Right kidney (tissue), 1 donor: ENCODE results near the gene SPON1.
A peak's percentile ranks its signal among the peaks of the same experiment; 100 is the strongest.
"Not testable (repeated sequence)": the region's sequence is repeated elsewhere in the genome, so short reads cannot be mapped to it uniquely, and the experiment has no call there.

Experiments
- DNase-seq: peaks from one replicate; pipeline ENCODE4 v3.0.0-alpha.2; 2016

Gene SPON1

DNA sequence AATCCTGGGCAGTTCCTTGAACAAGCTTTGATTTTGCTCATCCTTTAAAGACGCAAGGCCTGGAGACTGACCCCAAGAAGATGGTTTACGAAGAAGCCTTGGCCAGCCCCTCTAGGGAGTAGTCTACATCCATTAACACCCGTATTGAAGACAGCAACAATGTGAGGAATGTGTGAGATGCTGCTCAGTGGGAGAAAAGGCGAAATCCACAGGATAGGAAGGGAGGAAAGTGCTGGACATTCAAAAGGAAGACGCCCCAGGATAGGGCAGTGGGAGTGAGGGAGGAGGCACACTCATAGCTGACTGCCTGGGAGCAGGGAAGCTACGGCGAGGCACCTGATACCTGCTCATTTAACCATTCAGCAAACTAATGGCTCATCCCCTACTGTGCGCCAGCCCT lies 282.4 kb downstream of the SPON1 start:
- no peak for DNase-seq

DNA sequence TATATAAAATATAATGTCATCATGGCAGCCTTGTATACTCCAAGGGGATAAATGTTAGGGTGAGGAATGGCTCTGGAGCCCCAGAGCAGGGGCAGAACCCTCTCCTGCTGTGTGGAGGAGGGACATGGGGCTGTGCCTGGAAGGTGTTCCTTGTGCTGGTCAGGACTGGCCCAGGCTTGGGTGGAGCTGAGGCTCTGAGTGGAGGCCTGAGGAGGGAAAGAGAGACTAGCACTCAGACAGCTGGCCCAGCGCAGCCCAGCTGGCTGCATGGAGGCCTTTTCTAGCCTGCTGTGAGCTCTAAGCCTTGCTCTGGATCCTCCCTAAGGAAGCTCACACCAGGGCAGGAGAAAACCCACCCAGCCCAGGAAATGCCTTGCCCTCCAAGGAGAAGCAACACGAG lies 282.9 kb downstream of the SPON1 start:
- no peak for DNase-seq

DNA sequence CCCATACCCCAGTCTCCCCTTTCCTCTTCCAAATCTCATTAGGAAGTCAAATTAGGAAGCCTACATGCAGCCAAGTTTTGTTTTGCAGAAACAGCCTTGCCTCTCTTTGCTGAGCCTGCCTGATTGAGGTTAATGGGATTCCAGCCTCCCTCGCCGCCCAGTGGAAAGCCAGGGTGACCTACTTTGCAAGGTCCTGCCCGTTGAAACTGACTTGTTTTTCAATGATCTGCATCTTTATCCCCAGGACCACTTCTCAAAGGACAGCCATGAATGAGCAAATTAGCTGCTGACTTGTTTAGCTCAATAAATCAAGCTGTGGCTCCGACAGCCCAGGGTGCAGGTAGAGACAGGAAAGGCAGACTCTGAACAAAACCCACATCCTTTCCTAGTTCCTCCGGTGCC lies 286.1 kb downstream of the SPON1 start:
- DNase-seq = peak; percentile 22

DNA sequence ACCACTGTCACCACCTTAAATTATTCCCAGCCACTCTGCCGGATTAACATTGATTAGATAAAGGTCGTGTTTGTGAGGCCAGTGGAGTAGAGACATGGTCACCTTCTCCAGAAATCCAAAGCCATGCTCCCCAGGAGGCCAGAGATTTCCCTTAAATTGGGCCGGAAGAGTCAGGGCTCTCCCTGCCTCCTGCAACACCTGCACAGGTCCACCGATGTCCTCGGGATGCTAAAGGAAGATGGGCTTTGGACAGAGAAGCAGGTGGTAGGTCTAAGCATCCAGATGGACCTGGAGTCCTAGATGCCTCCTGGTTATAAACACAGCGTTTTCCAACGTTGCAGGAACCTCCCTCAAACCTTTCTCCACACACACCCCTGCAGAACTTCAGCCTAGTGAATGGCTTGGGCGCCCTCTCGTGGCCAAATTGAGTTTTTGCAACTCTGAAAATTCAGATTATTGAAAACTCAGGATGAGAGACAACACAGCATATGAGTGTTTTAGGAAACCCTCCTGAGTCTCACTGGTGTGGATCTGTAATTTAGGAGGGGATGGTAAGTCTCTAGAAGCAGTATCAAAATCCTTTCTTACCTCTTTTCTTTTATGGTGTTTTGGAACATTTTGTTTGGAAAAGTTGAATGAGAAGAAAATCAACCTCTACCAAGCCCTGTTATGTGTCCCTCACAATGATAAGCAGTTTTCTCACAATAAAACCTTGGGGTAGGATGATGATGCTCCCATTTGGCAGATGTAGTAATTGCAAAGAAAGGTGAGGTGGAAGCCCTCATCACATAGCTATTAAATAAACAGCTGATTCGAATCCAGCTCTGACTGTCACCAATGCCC lies 286.8 kb downstream of the SPON1 start:
- peak; percentile 29 for DNase-seq

DNA sequence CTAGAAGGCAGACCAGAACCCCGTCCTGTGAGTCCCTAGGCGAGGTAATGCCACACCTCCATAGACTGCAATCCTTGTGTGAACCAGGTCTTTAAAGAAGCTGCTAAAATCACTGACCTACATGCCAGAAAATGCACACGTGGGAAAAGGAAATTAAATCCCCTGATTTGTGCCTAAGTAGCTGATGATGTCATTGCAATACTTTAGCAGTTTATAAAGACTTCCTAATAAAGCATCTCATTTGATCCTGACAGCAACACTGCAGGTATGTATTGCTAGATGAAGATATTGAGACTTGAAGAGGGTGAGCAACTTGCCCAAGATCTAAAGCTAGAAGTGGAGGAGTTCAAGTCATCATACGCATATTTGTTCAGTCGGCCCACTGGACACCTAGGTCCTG lies 289.2 kb downstream of the SPON1 start:
- DNase-seq = no peak

DNA sequence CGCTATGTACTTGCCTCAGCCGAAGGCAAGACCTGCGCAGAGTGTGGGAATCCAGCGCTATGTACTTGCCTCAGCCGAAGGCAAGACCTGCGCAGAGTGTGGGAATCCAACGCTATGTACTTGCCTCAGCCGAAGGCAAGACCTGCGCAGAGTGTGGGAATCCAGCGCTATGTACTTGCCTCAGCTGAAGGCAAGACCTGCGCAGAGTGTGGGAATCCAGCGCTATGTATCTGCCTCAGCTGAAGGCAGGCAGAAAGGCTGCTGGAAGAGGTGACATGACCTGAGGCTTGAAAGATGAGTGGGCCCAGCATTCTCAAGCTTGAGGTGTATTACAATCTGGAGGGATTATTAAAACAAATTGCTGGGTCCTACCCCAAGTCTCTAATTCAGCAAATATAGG lies 290.0 kb downstream of the SPON1 start:
- not testable (repeated sequence) for DNase-seq

DNA sequence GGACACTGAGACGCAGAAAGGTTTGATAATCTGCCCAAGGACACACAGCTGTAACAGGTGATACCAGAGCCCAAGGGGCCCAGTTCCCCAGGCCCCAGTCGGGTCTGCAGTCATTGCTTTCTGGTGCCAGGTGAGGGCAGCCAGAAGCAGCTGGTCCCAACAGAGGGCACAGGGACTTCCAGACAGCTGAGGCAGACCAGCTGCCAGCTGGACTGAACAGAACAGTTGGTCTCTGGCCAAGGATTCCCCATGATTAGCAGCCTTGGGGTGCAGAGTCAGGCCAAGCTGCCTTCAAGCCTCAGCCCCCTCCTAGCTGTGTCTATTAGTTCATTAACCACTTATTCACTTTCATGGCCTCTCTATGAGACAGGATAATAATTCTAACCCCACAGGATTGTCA lies 290.9 kb downstream of the SPON1 start:
- DNase-seq = no peak

DNA sequence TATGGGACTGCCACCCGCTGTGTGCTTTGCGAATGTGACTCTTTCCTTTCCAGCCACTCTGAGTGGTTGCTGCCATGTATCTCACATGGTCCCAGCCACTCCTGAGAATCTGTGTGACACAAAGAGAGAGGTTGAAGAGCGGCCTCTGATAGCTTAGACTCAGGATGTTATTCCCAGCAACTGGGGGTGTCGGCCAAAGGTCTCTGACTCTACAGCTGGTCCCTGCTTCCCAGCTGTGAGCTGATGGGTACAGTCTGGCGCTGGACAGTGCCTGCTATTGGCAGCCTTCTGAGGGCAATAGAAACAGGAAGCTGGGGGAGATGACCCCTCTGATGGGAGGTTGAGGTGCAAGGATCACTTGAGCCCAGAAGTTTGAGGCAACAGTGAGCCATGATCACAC lies 291.3 kb downstream of the SPON1 start:
- no peak for DNase-seq

- no peak for DNase-seq
Observed at GRCh38 chr11:14254533-14255237, 292.2 kb downstream of the SPON1 start.

- DNase-seq = no peak
Observed at GRCh38 chr11:14255238-14255534, 292.7 kb downstream of the SPON1 start.

GRCh38 chr11:14258221-14258935 lies 295.9 kb downstream of the SPON1 start:
- DNase-seq = no peak

GRCh38 chr11:14259186-14259784 lies 296.8 kb downstream of the SPON1 start:
- no peak for DNase-seq

GRCh38 chr11:14259878-14260277 lies 297.4 kb downstream of the SPON1 start:
- DNase-seq = no peak

DNA sequence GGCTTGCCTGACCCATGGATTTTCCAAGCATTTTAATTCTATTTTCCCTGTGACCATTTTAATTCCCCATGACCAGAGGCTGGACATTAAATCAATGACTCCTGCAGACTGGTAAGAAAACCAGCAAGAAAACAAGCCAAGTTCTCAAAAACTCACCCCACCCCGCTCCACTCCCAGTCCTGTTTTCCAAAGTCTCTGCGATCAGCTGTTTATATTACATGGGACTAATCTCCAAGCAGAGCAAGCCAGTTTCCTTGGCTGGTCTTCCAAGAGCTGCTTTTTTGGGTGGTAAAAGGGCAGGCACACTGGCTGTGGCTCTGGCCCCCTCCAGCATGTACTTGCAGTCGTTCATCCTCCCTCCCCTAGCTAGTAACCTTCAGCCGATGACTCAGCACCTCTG lies 298.5 kb downstream of the SPON1 start:
- no peak for DNase-seq

DNA sequence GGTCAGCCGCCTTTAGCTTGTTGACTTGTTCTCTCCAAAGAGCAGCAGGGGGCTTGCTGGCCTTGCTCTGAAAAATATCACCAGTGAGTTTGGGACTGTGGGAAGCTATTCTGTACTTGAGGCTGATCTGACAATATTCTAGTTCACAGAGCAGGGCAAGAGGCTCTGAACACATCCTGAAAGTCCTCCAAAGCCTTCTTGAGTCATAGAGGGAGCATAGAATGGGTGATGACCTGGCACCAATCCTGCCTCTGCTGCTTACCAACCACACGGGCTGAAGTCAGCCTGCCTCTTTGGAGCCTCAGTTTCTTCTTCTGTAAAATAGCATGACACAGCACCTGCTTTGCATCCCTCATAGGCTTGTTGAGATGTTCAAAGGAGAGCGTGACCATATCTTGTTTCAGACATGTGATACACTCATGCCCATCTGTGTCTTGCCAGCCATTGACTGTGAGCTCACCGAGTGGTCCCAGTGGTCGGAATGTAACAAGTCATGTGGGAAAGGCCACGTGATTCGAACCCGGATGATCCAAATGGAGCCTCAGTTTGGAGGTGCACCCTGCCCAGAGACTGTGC lies 299.8 kb downstream of the SPON1 start:
- no peak for DNase-seq

GRCh38 chr11:14264966-14265365 lies 302.4 kb downstream of the SPON1 start:
- no peak for DNase-seq

DNA sequence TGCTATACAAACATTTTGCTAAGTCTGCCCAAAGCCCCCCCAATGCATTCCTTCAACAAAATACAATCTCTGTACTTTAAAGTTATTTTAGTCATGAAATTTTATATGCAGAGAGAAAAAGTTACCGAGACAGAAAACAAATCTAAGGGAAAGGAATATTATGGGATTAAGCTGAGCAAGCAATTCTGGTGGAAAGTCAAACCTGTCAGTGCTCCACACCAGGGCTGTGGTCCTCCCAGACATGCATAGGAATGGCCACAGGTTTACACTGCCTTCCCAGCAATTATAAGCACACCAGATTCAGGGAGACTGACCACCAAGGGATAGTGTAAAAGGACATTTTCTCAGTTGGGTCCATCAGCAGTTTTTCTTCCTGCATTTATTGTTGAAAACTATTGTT lies 304.1 kb downstream of the SPON1 start:
- DNase-seq = no peak

DNA sequence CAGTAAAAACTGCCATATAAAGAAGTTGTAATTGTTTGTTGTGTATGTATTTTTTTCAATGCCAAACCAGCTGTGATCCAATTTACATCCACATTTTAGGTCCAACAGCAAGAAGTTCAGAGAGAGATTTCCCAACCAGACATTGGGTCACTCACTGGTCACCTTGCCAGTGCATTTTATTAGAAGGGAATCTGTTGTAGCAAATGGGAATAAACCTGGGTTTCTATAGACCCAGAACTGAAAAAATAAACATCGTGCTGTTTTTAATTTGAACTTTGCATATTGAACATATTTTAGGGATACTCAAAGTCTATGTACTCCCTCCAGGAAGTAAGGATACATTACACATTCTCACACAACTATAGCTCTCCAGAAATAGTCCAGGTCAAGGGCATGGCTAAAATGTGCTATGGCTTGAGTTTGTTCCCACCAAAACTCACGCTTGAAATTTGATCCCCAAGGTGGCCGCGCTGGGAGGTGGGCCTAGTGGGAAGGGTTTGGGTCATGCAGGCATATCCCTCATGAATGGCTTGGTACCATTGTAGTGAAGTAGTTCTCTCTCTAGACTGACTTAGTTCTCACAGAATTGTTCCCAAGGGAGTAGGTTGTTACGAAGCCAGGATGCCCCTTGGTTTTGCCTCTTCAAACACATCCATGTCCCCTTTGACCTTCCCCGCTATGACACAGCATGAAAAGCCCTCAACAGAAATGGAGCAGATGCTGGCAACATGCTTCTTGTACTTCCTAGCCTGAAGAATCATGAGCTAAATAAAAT lies 305.5 kb downstream of the SPON1 start:
- no peak for DNase-seq

DNA sequence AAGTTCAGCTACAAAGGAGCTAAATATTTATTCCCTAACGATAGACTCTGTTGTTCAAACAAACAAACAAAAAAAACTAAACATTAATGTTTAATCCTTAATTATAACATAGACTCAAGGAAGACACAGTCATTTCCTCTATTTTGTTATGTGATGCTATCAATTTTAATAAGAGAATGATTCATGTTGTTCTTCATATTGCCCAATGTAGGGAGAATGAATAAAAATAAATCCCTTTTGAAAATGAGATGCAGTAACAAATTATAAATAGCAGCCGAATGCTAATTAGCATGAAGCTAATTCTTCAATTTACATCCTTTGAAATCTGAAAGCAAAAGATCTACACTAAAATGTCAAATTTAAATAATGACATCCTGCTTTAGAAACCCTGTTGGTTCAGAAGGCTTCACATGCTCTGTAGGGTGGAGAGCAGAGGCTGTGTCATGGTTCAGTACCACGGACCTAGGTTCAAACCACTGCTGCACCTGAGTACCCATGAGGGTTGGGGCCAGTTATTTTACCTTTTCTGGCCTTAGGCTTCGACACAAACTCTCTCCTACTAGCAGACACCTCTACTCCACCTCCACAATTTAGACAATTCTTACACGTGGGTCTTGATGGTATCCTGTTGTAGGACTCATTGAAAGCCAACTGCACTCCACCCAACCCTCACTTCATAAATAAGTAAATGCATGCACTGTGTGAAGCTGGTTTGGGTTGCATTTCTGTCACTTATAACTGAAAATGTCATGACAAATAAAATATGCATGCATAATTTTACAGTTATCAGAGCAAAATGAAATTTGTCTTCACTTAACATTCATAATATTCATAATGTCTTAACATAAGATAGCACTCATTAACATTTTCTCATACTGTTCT lies 307.4 kb downstream of the SPON1 start:
- no peak for DNase-seq

GRCh38 chr11:14270690-14271542 lies 308.4 kb downstream of the SPON1 start:
- DNase-seq = no peak
